Ishikawa (cell line): ENCODE measurements around the gene ATG5.

Source experiments
- CEBPB ChIP-seq: IDR thresholded peaks from 2 replicates; pipeline ENCODE4 v1.6.1; 2012
- CREB1 ChIP-seq: IDR thresholded peaks from 2 replicates; pipeline ENCODE4 v1.6.1; 2012; ENCODE audit warnings: low read depth
- EGR1 ChIP-seq: IDR thresholded peaks from 2 replicates; pipeline ENCODE4 v1.6.1; 2012
- EP300 ChIP-seq: IDR thresholded peaks from 2 replicates; pipeline ENCODE4 v1.6.1; 2012; ENCODE audit warnings: borderline replicate concordance
- FOXM1 ChIP-seq: IDR thresholded peaks from 2 replicates; pipeline ENCODE4 v1.6.1; 2012; ENCODE audit warnings: low read depth, borderline replicate concordance
- MAX ChIP-seq: IDR thresholded peaks from 2 replicates; pipeline ENCODE4 v1.6.1; 2012
- NFIC ChIP-seq: IDR thresholded peaks from 2 replicates; pipeline ENCODE4 v1.6.1; 2012
- RAD21 ChIP-seq: IDR thresholded peaks from 2 replicates; pipeline ENCODE4 v1.6.1; 2012; ENCODE audit warnings: low read depth
- REST ChIP-seq: IDR thresholded peaks from 2 replicates; pipeline ENCODE4 v1.6.1; 2012; ENCODE audit warnings: low read depth, mild to moderate bottlenecking
- TAF1 ChIP-seq: IDR thresholded peaks from 2 replicates; pipeline ENCODE4 v1.6.1; 2012; ENCODE audit warnings: low read depth, mild to moderate bottlenecking
- TCF12 ChIP-seq: IDR thresholded peaks from 2 replicates; pipeline ENCODE4 v1.6.1; 2012; ENCODE audit warnings: low read depth
- TEAD4 ChIP-seq: IDR thresholded peaks from 2 replicates; pipeline ENCODE4 v1.6.1; 2012
- USF1 ChIP-seq: IDR thresholded peaks from 2 replicates; pipeline ENCODE4 v1.6.1; 2012
- YY1 ChIP-seq: IDR thresholded peaks from 2 replicates; pipeline ENCODE4 v1.6.1; 2012; ENCODE audit warnings: low read depth
- ZBTB7A ChIP-seq: IDR thresholded peaks from 2 replicates; pipeline ENCODE4 v1.6.1; 2012; ENCODE audit warnings: low read depth

ATG5 gene

GRCh38 chr6:106152952-106153351 is 172.6 kb downstream of the ATG5 start:
- TF ChIP-seq CREB1 (no peak), RAD21 (no peak), TEAD4 (no peak), MAX (no peak), FOXM1 (no peak)

DNA sequence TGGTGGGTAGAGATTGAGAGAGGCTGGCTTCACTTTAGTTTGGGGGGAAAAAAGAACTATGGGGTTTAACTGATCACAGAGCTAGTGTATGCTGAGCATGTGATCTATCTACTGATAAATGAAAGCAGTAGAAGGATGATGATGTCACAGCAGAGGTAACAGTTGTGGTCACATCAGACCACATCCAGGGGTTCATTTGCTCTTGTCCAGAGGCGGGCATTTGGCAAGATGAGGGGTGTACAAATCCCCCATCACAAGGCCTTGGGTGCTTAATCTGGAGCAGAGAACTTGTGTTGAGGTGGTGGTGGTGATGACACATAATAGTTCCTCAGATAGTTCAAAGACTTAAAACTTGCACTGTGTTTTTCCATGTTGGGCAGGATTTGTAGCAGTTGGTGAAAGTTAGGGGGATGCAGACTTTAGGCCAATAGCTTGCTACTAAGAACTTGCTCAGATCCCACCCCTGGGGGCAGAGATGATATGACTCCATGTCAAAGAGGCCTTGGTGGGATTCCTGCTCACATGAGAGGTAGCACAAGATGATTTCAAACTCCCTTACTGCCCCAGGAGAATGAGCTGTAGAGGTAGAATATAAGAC is 176.0 kb downstream of the ATG5 start:
- TF ChIP-seq EGR1 (no peak), EP300 (no peak), TEAD4 (no peak), NFIC (no peak), FOXM1 (no peak)

- TF ChIP-seq RAD21 (no peak), REST (no peak), USF1 (no peak), YY1 (no peak), FOXM1 (no peak), TEAD4 (no peak)
These were observed 178.1 kb downstream of the ATG5 start for GRCh38 chr6:106147476-106147875.

- TF ChIP-seq EGR1 (no peak), TAF1 (no peak), USF1 (no peak), YY1 (no peak), FOXM1 (no peak), RAD21 (no peak), CREB1 (no peak), ZBTB7A (no peak), NFIC (0 out of 2 replicates have a peak, but pooled peaks have one; percentile 33), TEAD4 (0 out of 2 replicates have a peak, but pooled peaks have one; percentile 8), MAX (no peak), EP300 (peak; percentile 34; the same call in 1 of the 2 replicates), CEBPB (no peak), REST (no peak), TCF12 (no peak)
These were observed 178.7 kb downstream of the ATG5 start for GRCh38 chr6:106146852-106147351.

DNA sequence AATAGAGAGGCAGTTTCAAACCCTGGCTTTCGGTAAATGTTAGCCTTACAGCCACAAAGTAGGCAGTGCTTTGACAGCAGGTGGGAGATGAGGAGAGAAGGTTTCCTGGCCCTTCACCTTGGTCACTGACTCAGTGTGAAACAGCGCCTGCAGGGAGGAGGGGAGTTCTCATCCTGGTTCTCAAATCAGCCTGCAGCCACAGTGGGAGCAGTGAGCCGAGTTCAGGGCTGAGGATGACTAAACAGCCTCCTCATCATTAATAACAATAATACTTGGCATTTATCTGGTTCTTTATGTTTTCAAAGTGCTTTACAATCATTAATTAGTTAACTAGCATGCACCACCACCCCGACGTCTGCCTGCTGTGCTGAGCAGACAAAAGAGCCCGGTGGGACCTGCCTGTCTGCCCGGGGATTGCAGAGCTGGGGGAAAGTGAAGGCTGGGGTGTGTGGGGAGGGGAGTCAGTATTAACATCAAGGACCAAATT is 179.8 kb downstream of the ATG5 start:
- TF ChIP-seq REST: no peak
- no peak for TF ChIP-seq CREB1
- no peak for TF ChIP-seq EP300
- no peak for TF ChIP-seq RAD21
- no peak for TF ChIP-seq MAX
- no peak for TF ChIP-seq TAF1
- TF ChIP-seq YY1: no peak
- TF ChIP-seq USF1: no peak
- no peak for TF ChIP-seq TCF12
- no peak for TF ChIP-seq CEBPB
- TF ChIP-seq ZBTB7A: no peak
- TF ChIP-seq TEAD4: no peak
- no peak for TF ChIP-seq EGR1
- TF ChIP-seq NFIC: no peak
- no peak for TF ChIP-seq FOXM1
